A549 treated with Hydrocortisone at 1 μM for 4 hours (cell line): ENCODE measurements around the gene ADSL. TPM values are rescaled to one million over a fixed set of nuclear protein-coding genes. Genes with fewer than 3 reads are reported as not detected.

ENCODE experiments used
- total RNA-seq: library from RNA; stranded (reverse); fragments of 200-300 nt; extraction: Qiagen RNA extraction; gene quantifications from 5 replicates; pipeline ENCODE4 v1.2.3, GENCODE V29; 2022

Gene ADSL
- 91.8 to 104 TPM (median 94.6 TPM) in 5 replicates for total RNA-seq

GRCh38 chr22:40346185-40347118 lies at the start of gene ADSL:
Gene ADSL (plus strand): TSS chr22:40346500. CDS start chr22:40346559, 59 bp downstream.

Other genes starting within 250 kb of the ADSL start
- gene TNRC6B, start 168.6 kb upstream of the ADSL start, total RNA-seq = 3.9 to 6.2 TPM (median 5.3 TPM) in 5 replicates
- 15.8 to 17.5 TPM (median 16.0 TPM) in 5 replicates for gene SGSM3, start 24.1 kb downstream of the ADSL start, total RNA-seq